Suppressor macrophage (primary cell): ENCODE measurements around the gene NPPC.
"Not testable (repeated sequence)": the region's sequence is repeated elsewhere in the genome, so short reads cannot be mapped to it uniquely, and the experiment has no call there.

Source experiments
- DNase-seq, 4 experiments: peaks; one replicate each; pipeline ENCODE4 v3.0.0-alpha.2; 2020 to 2022

The NPPC gene

DNA sequence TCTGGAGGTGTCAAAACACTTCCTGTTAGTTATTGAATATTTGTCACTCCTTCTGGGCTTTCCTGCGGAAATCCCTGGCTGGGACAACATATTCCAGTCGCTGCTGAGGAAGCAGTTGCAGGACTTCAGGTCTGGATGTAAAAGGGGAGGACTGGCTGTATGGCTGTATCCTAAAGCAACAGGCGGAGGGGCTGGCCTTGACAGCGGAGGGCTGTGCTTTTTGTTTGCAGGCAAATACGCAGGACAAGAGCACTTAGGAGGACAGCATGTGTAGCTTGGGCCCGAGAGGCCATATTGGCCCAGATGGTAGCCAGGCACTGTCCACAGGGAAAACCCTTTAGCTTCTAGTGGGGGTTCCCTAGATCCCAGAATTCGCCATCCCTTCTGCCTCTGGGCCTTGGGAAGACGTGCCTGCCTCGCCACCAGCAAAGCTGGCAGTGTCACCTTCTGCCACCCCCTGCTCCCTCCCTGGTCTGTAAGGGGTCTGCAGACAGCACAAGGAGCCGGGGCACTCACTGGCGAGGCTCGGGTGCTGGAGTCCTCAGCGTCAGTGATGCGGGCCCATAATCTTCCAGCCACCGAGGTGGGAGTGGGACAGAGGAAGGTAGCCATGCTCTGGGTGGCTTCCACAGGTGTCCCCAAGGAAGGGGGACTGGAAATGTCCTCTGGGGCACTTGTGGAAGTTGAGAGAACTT is 6.7 kb downstream of the NPPC start:
- DNase-seq = no peak

DNA sequence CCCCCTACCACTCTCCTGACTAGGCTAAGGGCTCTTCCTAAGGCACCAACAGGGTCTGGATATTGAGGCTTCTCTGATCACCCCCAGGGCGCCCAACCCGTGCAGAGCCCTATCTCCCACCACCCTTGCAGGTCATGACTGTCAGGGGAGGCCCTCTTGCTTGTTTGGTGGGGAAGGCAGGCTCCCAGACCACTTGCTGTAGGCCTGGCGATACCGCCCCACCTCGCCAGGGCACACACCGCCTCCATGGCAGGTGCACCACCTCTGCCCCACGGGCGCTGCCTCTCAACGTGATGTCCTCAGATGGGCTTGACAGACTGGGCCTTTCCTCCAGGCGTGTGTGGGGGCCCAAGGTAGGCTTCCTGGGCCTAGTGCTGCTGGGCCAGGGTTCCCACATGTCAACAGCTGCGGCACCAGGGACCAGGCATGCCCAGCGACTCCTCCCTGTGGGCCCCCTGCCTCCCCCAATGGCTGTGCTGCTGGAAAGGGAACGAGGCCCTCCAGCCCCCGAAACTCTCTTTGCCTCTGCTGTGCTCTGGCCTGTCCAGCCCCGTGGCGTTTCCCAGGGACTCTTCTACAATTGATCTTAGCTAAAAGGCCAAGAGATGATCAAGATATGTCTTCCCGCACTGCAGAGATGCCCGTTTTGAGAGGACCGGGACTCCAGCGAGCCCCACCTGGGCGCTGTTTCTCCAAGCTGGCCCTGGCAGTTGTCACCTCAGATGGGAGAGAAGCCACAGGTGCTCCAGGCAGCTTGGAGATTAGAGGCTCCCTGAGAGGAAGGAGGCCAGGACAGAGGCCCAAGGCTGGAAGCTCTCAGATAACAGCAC is 7.5 kb downstream of the NPPC start:
- DNase-seq = no peak

DNA sequence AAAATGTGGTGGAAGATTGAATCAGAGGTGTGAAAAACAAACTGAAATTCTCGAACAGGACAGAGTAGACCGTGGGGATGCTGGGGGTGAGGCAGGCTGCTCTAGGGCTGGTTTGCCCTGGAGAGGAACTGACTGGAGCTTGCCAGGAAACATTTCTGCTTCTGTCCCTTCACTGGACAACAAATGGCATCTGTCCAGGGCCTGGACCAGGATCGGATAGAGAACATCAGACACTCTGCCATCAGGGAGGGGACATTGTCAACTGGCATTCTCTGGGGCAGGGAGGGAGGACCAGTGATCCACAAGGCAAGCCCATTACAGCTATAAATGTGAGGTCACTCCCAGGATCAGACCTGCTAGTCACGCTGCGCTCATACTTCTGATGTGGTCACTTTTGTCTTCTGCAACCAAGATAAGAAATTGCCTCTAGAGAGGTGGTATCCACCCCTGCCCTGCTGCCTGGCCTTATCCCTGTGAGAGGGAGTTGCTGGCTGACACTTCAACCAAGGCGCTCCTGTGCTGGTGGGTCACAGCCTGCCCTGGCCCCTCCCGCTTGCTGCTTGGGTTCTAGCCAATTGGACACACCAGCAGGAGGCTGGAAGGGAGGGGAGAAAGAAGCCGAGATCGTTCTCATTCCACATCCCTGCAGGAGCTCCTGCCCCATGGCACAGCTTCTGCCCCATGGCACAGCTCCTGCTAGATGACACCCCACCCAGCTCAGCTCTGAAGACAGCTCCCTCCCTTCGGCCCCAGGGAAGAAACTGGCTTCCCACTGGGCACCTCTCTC is 8.7 kb downstream of the NPPC start:
- DNase-seq = no peak

DNA sequence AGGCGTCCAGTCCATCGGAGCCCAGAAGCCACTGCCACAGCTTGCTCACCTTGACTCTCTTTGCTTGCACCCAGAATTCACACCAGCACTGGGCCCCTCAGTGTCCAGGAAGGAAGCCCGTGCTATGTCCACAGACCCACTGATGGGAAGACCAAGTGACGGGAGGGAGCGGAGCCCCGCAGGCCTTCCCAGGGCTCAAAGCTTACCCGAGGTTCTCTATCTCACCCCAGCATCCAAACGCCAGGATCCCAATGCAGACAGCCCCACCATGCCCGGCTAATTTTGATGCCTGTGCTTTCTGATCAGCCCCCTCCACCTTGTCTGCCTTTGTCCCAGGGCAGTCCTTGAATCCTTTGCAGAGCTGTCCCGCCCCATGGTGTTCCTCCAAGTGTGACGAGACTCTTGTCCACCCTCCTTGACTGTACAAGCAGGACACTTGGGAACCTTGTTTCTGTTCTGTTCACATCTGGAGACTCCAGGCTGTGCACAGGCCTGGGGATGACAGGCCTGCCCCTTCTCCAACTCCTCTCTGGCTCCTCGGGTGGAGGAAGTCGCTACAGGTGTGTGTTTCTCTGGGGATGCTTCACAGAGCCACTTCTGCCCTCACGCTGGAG is 12.0 kb downstream of the NPPC start:
- no peak for DNase-seq

DNA sequence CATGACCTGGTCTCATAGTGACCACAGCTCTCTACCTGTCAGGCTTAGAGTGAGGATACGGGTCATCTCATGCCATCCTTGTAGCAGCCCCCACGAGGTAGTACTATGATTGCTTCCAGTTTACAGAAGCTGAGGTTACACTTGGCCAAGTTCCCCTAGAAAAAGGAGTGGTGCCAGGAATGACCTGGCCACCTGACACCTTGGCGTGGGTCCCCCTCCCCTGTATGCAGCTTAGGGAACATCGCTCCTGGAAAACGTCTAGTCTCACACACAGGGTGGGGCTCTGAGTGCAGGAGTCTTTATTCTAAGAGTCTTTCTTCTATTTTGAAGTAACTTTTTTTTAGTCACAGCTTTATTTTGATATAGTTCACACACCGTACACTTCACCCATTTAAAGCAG is 14.8 kb downstream of the NPPC start:
- no peak for DNase-seq

DNA sequence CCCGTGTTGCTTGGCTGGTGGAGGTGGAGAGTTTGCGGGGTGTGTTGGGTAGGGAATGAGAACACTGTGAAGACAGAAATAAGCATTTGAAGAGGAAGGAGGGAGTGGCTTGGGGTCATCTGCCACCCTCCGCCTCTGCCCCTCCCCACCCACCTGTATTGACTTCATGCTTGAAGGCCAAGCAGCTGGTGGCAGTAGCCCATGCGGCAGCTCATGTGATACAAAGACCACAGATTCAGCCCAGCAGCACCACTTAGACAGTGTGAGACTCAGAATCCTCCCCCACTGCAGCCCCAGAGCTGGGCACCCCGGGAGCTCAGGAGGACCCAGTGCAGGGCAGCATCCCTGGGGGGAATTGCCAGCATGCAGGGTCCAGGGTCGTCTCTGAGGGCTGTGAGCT is 15.4 kb downstream of the NPPC start:
- DNase-seq = no peak

DNA sequence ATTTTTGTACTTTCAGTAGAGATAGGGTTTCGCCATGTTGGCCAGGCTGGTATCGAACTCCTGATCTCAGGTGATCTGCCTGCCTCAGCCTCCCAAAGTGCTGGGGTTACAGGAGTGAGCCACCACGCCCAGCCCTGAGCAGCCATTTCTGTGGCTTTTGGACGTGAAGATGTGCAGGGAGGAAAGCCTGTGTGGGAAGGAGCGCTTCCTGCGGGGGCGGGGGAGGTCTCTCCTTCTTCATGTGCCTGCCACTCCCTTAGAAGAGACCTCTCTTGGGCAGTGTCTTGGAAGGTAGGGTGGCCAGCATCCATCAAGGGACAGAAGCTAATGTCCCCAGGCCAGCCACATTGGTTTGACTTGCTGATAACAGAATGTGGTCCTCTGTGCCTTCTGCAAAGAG is 16.0 kb downstream of the NPPC start:
- DNase-seq = not testable (repeated sequence)

DNA sequence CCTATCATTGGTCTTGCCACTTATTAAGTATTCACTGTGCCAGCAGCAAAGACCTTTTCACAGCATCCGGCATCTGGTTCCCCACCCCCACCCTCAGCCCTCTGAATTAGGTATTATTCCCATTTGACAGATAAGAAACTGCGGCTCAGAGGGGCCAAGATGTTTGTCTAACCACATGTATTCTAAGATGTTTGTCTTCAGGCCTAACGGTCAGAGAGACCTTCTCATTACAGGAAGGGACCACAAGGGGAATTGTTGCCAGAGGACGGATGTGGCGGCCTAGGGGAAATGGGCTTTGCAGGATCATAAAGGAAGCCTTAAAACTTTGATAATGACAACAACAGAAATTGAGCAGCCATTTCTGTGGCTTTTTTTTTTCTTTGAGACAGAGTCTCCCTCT is 16.6 kb downstream of the NPPC start:
- DNase-seq = no peak

DNA sequence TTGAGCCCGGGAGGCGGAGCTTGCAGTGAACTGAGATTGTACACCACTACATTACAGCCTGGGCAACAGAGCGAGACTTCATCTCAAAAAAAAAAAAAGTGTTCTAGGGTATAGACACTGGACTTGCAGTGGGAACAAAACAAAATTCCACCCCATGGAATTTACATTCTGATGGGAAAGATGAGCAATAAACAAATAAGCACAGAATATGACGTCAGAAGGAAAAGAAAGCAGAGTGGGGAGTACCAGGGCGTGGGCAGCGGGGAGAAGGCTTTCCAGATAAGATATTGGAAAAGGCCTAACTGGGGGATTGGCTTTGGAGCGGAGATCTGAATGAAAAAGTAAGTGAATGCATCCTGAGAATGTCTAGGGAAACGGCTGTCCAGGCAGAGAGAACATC is 17.6 kb downstream of the NPPC start:
- DNase-seq = no peak

DNA sequence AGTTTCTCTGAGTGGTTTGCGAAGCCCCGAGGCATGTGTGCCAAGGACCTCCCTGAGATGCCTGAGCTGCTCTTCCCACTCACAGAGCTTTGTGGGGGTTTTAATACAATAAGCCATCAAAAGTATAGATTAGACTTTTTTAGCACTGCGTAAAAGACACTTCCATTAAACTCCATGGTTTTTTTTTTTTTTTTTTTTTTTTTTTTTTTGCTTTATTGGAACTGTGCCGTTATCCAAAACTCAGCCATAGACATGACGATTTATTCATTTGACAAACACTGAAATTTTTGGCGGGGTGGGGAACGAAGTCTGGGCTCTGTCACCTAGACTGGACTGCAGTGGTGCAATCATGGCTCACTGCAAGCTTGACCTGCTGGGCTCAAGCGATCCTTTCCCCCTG is 18.4 kb downstream of the NPPC start:
- DNase-seq = no peak

DNA sequence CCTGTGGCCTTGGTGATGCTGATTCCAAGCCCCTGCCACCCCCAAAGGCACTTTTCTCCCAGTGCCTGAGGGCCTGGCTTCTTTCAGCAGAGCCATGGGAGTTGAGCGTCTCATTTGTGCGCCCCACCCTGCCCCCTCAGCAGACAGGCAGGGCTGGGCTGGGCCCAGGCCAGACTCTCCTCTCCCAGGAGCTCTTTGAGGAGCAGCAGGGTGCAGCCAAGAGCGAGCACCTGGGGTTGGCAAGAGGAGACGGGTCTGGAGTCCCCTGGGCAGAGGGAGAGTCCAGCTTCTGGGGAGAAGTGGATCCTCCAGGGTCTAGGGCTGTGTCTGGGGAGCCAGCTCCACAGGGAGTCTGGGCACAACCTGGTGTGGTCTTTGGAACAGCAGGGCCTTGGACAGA is 21.2 kb downstream of the NPPC start:
- DNase-seq = no peak

DNA sequence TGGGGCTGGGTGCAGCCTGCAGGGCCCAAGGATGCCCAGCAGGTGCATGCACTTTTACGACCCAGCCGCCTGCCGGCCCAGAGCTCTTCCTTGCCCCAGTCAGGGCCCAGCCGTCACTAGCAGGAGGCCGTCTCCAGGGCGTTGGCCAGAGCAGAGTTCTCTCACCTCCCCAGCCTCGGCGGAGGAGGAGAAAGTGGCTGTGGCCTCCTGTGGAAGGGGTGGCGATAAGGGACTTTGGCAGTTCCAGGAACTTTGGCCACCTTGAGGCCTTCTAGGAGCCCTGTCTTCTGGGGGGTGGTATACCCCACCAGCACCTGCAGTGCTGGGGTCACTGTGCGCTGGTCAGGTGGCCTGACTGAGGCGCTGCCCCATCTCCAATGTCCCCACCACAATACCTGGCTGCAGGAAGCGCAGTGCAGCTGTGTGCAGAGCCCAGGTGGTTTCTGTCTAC is 22.0 kb downstream of the NPPC start:
- no peak for DNase-seq

DNA sequence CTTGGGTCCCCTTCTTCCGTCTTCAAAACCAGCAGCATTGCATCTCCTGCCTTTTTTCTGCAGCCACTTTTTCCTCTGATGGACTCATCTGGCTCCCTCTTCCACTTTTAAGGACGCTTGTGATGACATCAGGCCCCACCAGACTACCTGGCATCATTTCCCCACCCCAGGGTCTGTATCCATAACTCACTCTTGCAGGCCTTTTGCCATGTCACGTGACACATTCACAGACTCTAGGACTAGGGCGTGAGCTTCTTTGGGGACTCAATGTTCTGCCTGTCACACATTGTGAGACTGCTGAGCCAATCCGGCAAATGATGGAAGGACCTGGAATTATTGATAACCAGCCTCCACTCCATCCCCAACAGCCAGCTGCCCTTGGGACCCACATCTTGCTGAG is 23.6 kb downstream of the NPPC start:
- DNase-seq = no peak

DNA sequence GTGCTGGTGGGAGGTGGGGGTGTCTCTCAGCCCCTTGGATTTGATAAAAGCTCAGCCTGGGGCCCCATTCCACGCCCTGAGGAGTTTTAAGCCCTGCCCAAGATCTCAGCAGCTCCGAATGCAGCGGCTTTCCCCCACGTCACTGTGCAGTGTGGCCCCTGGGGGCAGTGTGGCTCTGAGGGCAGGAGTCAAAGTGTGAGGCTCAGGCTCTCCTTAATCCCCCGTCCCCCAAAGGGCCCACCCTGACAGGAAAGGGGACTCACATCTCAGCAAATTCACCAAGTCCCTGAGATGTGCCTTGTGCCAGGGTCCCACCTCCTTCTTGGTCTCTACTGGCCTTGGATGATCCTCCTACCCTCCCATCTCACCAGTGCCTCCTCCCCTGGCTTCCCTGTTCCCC is 25.2 kb downstream of the NPPC start:
- no peak for DNase-seq

DNA sequence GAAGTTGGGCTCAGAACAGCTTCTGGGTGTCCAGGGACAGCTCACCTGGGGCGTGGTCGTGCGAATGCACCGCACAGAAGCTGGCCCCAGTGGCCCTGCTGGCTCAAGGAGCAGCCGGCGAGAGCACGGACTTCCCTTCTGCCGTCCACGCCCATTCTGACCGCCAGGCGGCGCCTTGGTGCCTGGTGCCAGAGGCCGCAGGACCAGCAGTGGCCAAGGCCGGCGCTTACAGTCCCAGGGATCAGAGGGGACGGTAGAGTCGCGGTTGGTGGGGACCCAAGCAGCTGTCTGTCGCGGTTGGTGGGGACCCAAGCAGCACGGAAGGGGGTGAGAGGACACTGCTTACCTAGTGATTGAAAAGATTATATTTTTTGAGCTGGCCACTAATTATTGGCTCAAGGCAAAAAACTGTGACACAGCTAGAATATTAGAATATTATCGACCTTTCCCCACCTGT is 25.7 kb downstream of the NPPC start:
- DNase-seq = peak; percentile 81 to 91 (median 88)

DNA sequence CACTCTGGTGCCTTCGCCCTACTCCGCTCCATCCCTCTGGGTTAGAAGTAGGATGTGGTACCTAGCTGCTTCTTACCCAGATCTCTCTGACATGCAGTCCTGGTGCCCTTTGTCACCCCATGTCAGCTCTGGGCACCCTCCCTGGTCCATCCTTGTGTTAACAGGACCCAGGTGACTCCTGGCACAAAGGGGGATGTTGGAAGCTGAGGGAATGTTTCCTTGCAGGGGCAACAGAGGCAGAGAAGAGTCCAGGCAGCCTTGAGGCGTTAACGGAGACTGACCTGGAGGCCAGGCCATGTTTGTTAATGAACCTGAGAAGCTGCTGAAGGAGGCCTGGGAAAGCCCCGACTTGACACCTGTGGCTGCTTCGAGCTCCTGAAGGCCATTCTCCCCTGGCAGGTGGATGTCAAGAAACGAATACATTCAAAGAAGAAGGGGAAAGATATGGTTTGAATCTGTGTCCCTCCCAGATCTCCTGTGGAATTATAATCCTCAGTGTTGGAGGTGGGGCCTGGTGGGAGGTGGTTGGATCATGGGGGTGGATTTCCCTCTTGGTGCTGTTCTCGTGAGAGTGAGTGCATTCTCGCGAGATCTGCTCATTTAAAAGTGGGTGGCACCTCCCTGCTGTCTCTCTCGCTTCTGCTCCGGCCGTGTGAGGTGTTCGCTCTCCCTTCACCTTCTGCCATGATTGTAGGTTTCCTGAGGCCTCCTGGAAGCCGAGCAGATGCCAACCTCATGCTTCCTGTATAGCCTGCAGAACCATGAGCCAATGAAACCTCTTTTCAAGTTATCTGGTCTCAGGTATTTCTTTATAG is 31.4 kb downstream of the NPPC start:
- DNase-seq = no peak

DNA sequence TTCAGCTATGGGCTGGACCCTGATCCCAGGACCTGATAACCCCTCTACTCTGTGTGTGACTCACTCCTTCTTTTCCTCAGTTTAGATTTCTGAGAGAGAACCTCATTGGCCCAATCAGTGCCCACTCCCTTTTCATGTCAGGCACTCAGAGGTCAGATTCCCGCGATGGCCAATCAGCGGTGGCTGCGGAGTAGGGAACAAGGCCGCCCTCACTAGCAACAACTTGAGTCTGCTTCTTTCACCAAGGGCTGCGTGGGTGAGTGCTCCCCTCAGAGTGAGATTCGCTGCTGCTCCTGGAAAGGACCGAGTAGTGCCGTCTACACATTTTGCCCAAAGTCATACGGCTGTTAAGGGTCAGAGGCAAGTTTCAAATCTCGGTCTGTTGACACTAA is 34.7 kb downstream of the NPPC start:
- DNase-seq = no peak

DNA sequence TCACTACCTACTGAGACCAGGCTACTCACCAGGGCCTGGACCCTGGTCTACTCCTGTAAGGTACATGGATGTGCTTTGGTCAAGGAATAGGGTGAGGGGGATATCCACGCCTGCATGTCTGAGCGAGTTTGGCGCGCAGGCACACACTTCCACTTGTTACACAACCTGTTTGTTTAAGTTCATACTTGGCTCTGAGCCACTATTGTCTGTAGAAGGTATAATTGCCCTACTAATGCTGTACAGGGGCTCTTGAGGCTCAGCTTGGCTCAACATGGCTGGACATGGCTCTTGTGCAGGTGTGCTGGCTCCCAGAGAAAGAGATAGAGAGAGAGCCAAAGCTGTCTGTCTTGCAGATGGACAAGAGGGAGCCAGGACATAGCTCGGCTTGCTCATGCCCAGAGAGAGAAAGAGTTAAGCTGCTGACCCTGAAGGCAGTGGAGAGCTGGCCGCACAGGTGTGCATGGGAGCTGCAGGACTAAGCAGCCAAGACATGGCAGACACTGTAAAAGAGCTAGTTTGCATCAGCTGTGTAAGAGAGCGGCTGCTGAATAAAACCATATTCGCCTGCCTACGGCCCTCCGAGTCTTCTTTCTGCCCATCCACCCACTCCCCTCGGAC is 35.2 kb downstream of the NPPC start:
- no peak for DNase-seq

DNA sequence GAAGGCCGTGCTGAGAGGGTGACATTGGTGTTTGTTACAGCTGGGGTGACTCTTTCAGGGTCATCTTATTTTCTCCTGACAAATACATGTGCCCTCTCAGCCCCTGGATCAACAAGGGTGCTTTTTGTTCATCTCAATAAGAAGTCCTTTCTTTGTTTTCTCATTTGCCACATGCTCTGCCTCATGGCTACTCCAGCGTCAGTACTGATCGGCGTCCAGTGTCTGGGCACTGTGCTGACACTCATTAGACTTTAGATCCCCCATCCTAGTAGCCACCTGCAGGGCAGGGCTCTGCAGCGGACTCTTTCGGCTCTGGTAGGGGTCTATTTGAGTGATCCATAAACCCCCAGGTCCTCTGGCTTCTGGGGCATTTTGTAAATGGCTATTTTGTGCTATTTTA is 38.4 kb downstream of the NPPC start:
- DNase-seq = no peak

DNA sequence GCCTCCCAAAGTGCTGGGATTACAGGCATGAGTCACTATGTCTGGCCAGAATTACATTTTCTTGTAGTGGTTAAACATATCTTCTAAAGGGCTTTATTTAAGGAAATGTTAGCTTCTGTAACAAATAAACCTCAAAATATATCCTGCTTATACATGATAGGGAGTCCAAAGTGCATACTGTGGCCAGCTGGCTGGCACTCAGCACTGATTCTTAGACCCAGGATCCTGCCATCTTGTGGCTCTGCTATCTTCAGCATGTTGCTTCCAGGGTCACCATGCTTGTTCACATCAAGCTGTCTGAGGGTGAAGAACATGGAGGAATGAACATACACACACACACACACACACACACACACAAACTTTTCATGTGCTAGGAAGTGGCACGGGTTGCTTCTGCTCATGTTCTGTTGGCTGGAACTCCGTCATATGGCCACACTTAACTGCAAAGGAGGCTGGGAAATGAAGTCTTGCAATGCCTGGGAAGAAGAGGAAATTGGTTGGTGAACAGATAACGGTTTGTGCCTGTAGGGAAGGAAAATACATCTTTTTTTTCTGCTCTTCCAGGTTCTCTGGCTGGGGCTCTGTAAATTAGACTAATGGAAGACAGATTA is 40.0 kb downstream of the NPPC start:
- DNase-seq = peak in 2 of 4 experiments; percentile 17 to 40
